A673 (cell line): ENCODE data around the gene NAT16. TPM values are rescaled to one million over a fixed set of nuclear protein-coding genes. Genes with fewer than 3 reads are reported as not detected.
"Not testable (repeated sequence)": the region's sequence is repeated elsewhere in the genome, so short reads cannot be mapped to it uniquely, and the experiment has no call there.

ENCODE experiments used
- BruUV-seq: library from RNA; stranded (reverse); fragments of 400-500 nt; replicated peaks from 2 replicates; lab custom pipeline; 2021; lab: Mats Ljungman, UMichigan
- CTCF ChIA-PET: fragments of 300-600 bp; sonication (Branson Sonifier 250); formaldehyde crosslinking; loops from one replicate; lab custom pipeline; 2022; ENCODE audit warnings: antibody characterized with exemption; lab: Charles Lee
- POLR2A ChIA-PET: fragments of 300-600 bp; sonication (Branson Sonifier 250); formaldehyde crosslinking; loops from one replicate; lab custom pipeline; 2022; ENCODE audit warnings: antibody characterized with exemption; ENCODE audit not compliant: low non-redundant PET; lab: Charles Lee
- DNase-seq: peaks from one replicate; pipeline ENCODE4 v3.0.0-alpha.2; 2015; ENCODE audit warnings: low spot score
- H3K27ac ChIP-seq: fragments of 200-600 bp; sonication (generic); 2 replicates; pipeline ENCODE4 v1.5.1; 2016; ENCODE audit warnings: mixed run types, low read depth, mild to moderate bottlenecking, mixed read lengths, antibody characterized with exemption, low read length; ENCODE audit not compliant: poor library complexity, severe bottlenecking
- H3K27me3 ChIP-seq: fragments of 200-600 bp; sonication (generic); replicated peaks from 2 replicates; pipeline ENCODE4 v1.6.1; 2017; ENCODE audit warnings: mixed run types, low read depth, mild to moderate bottlenecking, mixed read lengths, antibody characterized with exemption, low read length; ENCODE audit not compliant: insufficient read depth, poor library complexity
- H3K36me3 ChIP-seq: fragments of 200-600 bp; sonication (generic); 2 replicates; pipeline ENCODE4 v1.6.1; 2016; ENCODE audit warnings: mixed run types, mild to moderate bottlenecking, mixed read lengths, antibody characterized with exemption, low read length; ENCODE audit not compliant: insufficient read depth, poor library complexity, severe bottlenecking
- H3K4me1 ChIP-seq: fragments of 200-600 bp; sonication (generic); 2 replicates; pipeline ENCODE4 v1.6.1; 2017; ENCODE audit warnings: mixed run types, mild to moderate bottlenecking, mixed read lengths, antibody characterized with exemption, low read length; ENCODE audit not compliant: insufficient read depth, poor library complexity, severe bottlenecking
- H3K4me3 ChIP-seq: fragments of 200-600 bp; sonication (generic); 2 replicates; pipeline ENCODE4 v1.5.1; 2016; ENCODE audit warnings: low read depth, mixed run types, mild to moderate bottlenecking, mixed read lengths, low read length; ENCODE audit not compliant: poor library complexity, severe bottlenecking
- H3K9me3 ChIP-seq: fragments of 200-600 bp; sonication (generic); 2 replicates; pipeline ENCODE4 v1.6.1; 2016; ENCODE audit warnings: mixed run types, low read depth, mild to moderate bottlenecking, mixed read lengths, antibody characterized with exemption, low read length; ENCODE audit not compliant: poor library complexity, severe bottlenecking
- EZH2 ChIP-seq: fragments of 200-600 bp; sonication (generic); IDR thresholded peaks from 2 replicates; pipeline ENCODE4 v1.6.1; 2017; ENCODE audit warnings: borderline replicate concordance, low read depth, mild to moderate bottlenecking, mixed read lengths, antibody characterized with exemption, low read length; ENCODE audit not compliant: poor library complexity, severe bottlenecking
- intact Hi-C: fragments of 100-400 bp; cut with micrococcal nuclease; formaldehyde crosslinking; loops from one replicate; pipeline ENCODE4 v1.10.0; 2022; ENCODE audit not compliant: unreplicated experiment
- total RNA-seq: library from RNA; stranded (reverse); gene quantifications from 2 replicates; pipeline ENCODE4 v1.2.3, GENCODE V29; 2021
- TF ChIP-seq, protein P1 (sequence below): fragments of 300-800, 200-600 bp; sonication (generic); conservative IDR thresholded peaks from 2 replicates; pipeline ENCODE4 v1.5.1; 2017; ENCODE audit warnings: low read depth, mild to moderate bottlenecking, antibody characterized with exemption, low read length, moderate library complexity, mixed read lengths

NAT16 gene
- total RNA-seq, 1 experiment from 2014 or later: not detected

DNA sequence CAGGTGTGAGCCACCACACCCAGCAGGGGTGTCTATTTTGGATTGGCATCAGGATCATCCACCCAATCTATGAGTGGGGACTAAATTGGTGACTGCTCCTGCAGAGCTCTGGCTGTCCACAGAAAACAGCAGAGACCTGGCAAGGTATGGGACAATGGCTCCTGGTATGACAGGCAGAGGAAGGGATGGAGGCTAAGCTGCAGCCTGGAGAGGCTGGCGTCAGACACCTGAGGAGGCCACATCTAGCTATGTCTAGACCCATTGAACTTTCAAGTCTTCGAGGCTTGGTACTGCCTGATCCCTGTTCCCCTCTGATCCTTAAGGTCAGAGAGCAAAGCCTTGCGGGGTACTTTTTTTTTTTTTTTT, 56.4 kb downstream of the NAT16 start:
- CTCF ChIA-PET: interaction anchor here (0.5 to 0.6 kb wide), 2 partner anchors 46 to 168 kb away, joined by 3 read pairs; no protein-coding TSS in a partner anchor
- no peaks in the 10 kb centered on the region for H3K27me3 ChIP-seq
- intact Hi-C loops: no loop called here
- DNase-seq: no peak
- TF ChIP-seq, protein P1, sequence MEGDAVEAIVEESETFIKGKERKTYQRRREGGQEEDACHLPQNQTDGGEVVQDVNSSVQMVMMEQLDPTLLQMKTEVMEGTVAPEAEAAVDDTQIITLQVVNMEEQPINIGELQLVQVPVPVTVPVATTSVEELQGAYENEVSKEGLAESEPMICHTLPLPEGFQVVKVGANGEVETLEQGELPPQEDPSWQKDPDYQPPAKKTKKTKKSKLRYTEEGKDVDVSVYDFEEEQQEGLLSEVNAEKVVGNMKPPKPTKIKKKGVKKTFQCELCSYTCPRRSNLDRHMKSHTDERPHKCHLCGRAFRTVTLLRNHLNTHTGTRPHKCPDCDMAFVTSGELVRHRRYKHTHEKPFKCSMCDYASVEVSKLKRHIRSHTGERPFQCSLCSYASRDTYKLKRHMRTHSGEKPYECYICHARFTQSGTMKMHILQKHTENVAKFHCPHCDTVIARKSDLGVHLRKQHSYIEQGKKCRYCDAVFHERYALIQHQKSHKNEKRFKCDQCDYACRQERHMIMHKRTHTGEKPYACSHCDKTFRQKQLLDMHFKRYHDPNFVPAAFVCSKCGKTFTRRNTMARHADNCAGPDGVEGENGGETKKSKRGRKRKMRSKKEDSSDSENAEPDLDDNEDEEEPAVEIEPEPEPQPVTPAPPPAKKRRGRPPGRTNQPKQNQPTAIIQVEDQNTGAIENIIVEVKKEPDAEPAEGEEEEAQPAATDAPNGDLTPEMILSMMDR: no peak
- TF ChIP-seq EZH2: no peak
- H3K4me3 ChIP-seq: no peak overlapping the region
- H3K36me3 ChIP-seq: no peaks in the 10 kb centered on the region
- no peaks in the 10 kb centered on the region for H3K9me3 ChIP-seq
- POLR2A ChIA-PET: no interaction called here
- BruUV-seq: no TSS peak
- peaks cover 18% of the 10 kb centered on the region for H3K4me1 ChIP-seq
- no peak overlapping the region for H3K27ac ChIP-seq

DNA sequence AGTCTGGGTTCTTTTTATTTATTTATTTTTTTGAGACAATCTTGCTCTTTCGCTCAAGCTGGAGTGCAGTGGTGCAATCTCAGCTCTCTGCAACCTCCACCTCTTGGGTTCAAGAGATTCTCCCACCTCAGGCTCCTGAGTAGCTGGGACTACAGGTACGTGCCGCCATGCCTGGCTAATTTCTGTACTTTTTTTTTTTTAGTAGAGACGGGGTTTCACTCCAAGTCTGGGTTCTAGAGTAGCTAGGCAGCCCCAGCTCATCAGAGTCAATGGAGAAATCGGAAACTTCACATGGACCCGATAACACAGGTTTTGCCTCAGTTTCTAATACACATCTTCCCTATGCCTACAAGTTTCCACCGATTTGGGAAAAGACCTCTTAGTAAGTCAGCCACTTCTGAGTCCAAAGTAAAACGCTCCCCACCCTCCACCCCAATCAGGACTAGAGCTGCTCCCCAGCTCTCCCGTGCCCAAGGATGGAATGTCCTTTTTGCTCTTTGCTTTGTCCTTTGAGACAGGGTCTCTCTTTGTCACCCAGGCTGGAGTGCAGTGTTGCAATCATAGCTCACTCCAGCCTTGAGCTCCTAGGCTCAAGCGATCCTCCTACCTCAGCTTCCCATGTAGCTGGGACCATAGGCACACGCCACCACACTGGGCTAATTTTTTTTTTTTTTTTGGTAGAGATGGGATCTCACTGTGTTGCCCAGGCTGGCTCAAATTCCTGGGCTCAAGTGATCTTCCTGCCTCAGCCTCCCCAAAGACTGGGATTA, 57.0 kb downstream of the NAT16 start:
- intact Hi-C loops: no loop called here
- CTCF ChIA-PET: interaction anchor here (0.5 to 0.7 kb wide), 2 partner anchors 21 to 168 kb away, joined by 3 read pairs; no protein-coding TSS in a partner anchor
- POLR2A ChIA-PET: no interaction called here
- TF ChIP-seq, protein P1: no peak
- no peak for TF ChIP-seq EZH2
- Histone ChIP-seq H3K36me3 (no peaks in the 10 kb centered on the region), H3K27ac (no peak overlapping the region), H3K4me3 (no peak overlapping the region), H3K9me3 (no peaks in the 10 kb centered on the region), H3K27me3 (no peaks in the 10 kb centered on the region), H3K4me1 (peaks cover 18% of the 10 kb centered on the region)
- no TSS peak for BruUV-seq
- DNase-seq: no peak

DNA sequence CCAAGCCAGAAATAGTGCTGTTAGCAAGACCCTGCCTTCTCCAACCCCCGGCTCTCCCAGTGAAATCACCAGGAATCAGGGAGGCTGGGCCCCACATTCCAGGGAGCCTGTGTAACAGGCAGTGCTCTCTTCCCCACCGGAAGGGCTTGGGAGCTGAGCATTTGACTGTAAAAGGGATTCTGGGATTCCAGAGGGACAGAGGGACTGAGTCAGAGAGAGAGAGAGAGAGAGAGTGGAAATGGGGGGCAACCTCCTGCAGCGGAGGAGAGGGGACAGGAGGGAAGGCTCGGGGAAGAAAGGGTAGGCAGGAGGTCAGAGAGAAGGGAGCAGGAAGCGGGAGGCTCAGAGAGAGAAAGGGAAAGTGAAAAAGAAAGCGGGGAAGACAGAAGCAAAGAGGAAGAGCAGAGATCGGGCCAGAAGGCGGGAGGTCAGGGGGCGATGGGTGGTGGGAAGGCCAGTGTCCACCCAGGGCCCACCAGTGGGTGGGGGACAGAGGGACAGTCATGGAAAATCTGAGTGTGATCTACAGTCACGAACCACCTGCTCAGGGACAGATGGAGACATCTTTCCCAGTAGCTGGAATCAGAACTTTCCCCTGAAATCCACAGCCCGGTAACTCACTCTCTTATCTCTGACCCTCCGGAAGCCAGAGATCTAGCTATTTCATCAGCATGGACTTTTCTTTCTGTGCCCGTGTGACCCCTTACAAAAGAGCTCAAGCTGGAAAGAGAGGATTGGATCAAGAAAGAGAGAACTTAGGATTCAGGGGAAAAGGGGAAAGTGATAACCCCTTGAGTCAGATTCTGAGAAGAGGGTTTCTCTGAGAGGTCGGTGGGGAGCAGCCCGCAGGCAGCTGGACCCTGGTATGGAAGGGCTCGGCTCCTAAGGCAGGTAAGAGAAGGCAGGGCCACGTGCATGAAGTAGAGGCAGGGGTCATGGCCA, 57.8 kb downstream of the NAT16 start:
- Histone ChIP-seq H3K9me3 (no peaks in the 10 kb centered on the region), H3K27me3 (no peaks in the 10 kb centered on the region), H3K27ac (peak overlapping the region; percentile 61), H3K4me3 (no peak overlapping the region), H3K36me3 (no peaks in the 10 kb centered on the region), H3K4me1 (peaks cover 13% of the 10 kb centered on the region)
- ChIA-PET CTCF (no interaction called here), POLR2A (interaction anchor here (0.6 kb wide), 1 partner anchor 16 kb away, joined by 6 read pairs; no protein-coding TSS in a partner anchor)
- TF ChIP-seq, protein P1: no peak
- TF ChIP-seq EZH2: no peak
- no TSS peak for BruUV-seq
- intact Hi-C loops: no loop called here
- peak; percentile 58 for DNase-seq

DNA sequence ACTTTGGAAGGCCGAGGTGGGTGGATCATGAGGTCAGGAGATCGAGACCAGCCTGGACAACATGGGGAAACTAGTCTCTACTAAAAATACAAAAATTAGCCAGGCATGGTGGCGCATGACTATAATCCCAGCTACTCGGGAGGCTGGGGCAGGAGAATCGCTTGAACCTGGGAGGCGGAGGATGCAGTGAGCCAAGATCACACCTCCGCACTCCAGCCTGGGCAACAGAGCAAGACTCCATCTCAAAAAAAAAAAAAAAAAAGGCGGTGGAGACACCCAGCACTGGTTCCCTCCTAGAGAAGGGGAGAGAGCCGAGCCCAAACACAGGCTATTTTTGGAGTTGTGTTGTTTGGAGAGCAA, 58.5 kb downstream of the NAT16 start:
- not testable (repeated sequence) for H3K4me3 ChIP-seq

More for the DNA sequence above, 58.5 kb downstream of the NAT16 start:
- H3K9me3 ChIP-seq, DNase-seq, intact Hi-C loops, H3K4me1 ChIP-seq, BruUV-seq, H3K27me3 ChIP-seq, H3K36me3 ChIP-seq: not testable (repeated sequence)
- CTCF ChIA-PET: interaction anchor here (0.7 kb wide), 1 partner anchor 13 kb away, joined by 12 read pairs; no protein-coding TSS in a partner anchor
- POLR2A ChIA-PET: interaction anchor here (0.6 kb wide), 1 partner anchor 17 kb away, joined by 6 read pairs; no protein-coding TSS in a partner anchor
- H3K27ac ChIP-seq: peak overlapping the region; percentile 61
